Right lobe of liver (tissue), 4 donors: ENCODE data around the gene PRND.

Experiments used
- POLR2A ChIP-seq: fragments of 450-650 bp; IDR thresholded peaks from one replicate; pipeline ENCODE4 v1.6.1; 2017; ENCODE audit warnings: antibody characterized with exemption, mild to moderate bottlenecking
- TF ChIP-seq, protein P1 (sequence below), 4 donors: fragments of 200-600 bp in 3 of 4; fragments of 450-650 bp in 1 of 4; IDR thresholded peaks; one replicate each; pipeline versions ENCODE4 v1.5.1 to v1.8.0; 2016 to 2022; ENCODE audit warnings: antibody characterized with exemption in 4 of 4, mild to moderate bottlenecking in 2 of 4
- donor health status: DM: no; HTN: no; CAD: no.
- donor health status: DM: no; HTN: no; CAD: no.
- donor health status: DM: no; HTN: yes; CAD: no.

DNA sequence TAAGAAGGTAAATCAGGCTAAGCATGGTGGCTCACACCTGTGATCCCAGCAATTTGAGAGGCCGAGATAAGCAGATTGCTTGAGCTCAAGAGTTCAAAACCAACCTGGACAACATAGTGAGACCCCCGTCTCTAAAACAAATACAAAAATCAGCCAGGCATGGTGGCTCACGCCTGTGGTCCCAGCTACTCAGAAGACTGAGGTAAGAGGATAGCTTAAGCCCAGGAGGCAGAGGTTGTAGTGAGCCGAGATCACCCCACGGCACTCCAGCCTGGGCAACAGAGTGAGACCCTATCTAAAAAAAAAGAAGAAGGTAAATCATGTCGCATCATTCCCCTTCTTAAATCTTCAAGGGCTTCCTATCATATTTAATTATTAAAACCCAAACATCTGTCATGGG lies 39.0 kb upstream of the PRND start:
- TF ChIP-seq, protein P1, sequence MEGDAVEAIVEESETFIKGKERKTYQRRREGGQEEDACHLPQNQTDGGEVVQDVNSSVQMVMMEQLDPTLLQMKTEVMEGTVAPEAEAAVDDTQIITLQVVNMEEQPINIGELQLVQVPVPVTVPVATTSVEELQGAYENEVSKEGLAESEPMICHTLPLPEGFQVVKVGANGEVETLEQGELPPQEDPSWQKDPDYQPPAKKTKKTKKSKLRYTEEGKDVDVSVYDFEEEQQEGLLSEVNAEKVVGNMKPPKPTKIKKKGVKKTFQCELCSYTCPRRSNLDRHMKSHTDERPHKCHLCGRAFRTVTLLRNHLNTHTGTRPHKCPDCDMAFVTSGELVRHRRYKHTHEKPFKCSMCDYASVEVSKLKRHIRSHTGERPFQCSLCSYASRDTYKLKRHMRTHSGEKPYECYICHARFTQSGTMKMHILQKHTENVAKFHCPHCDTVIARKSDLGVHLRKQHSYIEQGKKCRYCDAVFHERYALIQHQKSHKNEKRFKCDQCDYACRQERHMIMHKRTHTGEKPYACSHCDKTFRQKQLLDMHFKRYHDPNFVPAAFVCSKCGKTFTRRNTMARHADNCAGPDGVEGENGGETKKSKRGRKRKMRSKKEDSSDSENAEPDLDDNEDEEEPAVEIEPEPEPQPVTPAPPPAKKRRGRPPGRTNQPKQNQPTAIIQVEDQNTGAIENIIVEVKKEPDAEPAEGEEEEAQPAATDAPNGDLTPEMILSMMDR (IDR thresholded peaks at IDR 0.05), result no peak
- no peak for TF ChIP-seq POLR2A
